Epidermal melanocyte (primary cell): ENCODE measurements around the gene RPS25.
"Not testable (repeated sequence)": the region's sequence is repeated elsewhere in the genome, so short reads cannot be mapped to it uniquely, and the experiment has no call there.

ENCODE experiments used
- DNase-seq: peaks from one replicate; pipeline ENCODE4 v3.0.0; 2011; ENCODE audit warnings: low spot score; ENCODE audit not compliant: insufficient read length

Gene RPS25

DNA sequence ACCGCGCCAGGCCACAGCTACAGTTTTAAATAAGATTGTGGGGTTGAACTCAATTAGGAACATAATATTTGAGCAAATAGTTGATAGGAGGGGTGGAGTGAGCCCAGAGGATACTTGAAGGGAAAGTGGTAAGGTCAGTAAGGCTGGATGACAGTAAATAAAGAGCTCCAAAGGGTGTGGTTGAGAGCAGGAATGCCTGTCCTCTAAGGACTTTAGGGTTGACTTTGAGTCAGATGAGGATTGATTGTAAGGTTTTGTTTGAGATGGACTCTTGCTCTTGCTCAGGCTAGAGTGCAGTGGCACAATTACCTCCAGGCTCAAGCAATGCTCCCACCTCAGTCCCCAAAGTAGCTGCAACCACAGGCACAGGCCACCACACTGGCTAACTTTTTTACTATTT lies 44.2 kb downstream of the RPS25 start:
- DNase-seq: no peak

DNA sequence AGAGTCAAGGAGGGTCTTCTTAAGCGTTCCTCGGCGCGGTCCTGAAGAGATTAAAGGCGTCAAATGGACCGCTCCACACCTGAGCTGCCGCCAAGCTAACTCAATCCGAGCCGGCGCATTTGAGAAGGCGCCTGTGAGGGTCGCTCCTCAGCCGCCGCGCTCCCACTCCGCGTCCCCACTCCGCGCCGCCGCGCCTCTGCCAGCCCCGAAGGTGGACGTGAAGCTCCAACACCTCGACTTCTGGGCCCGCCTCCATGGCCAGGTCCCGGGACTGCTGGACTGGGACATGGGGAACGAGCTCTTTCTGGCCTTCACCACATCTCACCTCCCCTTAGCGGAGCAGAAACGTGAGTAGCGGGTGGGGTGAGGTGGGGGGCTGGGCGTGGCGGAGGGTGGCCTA lies 46.5 kb downstream of the RPS25 start, which contains the start of gene FOXR1:
FOXR1 (plus strand) TSS at position 116 of the 400 bp plus-strand sequence; CDS start at position 287, 171 bp downstream.
- no peak for DNase-seq

GRCh38 chr11:118969508-118969907 lies 48.6 kb downstream of the RPS25 start:
- not testable (repeated sequence) for DNase-seq
